Mononuclear cell (primary cell): ENCODE measurements around the gene LAMA2. TPM values are rescaled to one million over a fixed set of nuclear protein-coding genes. Genes with fewer than 3 reads are reported as not detected.

Experiments used
- H3K27me3 ChIP-seq: 2 replicates; pipeline ENCODE4 v1.6.0; 2011; ENCODE audit warnings: low read length, control low read depth; ENCODE audit not compliant: insufficient read depth
- H3K4me1 ChIP-seq: 2 replicates; pipeline ENCODE4 v1.5.1; 2011; ENCODE audit warnings: mild to moderate bottlenecking, low read length, control low read depth; ENCODE audit not compliant: insufficient read depth
- H3K4me3 ChIP-seq: 2 replicates; pipeline ENCODE4 v1.5.1; 2011; ENCODE audit warnings: mild to moderate bottlenecking, low read length, moderate library complexity
- H3K9me3 ChIP-seq: 2 replicates; pipeline ENCODE4 v1.5.1; 2011; ENCODE audit warnings: low read depth, mild to moderate bottlenecking, control low read depth, low read length
- total RNA-seq: library from RNA; depleted of rRNA; stranded (reverse); fragments of >200 nt; gene quantifications from one replicate; pipeline ENCODE4 v1.2.3, GENCODE V29; 2012

The LAMA2 gene
- total RNA-seq, 1 donor, result 0.63 TPM

GRCh38 chr6:129217701-129218100 is 334.8 kb downstream of the LAMA2 start:
- no peaks in the 10 kb centered on the region for H3K4me1 ChIP-seq
- no peak overlapping the region for H3K4me3 ChIP-seq
- H3K27me3 ChIP-seq, result no peaks in the 10 kb centered on the region
- H3K9me3 ChIP-seq, result no peaks in the 10 kb centered on the region

DNA sequence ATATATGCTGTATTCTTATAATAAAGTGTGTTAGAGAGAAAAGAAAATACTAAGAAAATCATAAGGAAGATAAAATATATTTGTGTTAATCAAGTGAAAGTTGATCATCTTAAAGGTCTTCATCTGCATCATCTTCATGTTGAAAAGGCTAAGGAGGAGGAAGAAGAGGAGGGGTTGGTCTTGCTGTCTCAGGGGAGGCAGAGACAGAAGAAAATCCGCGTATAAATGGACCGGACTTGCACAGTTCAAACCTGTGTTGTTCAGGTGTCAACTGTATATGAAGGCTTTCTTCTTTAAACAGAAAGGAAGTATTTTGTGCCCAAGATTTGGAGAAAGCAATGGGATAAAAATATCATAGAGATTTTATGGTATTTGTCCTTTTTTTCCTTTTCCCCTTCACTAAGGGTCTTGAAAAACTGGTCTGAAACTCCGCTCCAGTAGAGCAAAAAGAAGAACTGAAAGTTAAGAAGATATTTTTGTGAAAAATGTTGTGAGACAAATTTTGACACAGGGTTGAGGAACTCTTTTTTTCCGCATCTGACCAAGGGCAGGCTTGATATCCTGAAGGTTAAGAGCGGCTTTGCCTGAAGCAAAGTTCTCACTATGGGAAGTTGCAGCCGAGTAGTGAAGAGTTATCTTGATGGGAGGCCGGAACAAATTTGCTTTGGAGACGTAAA is 350.7 kb downstream of the LAMA2 start:
- no peaks in the 10 kb centered on the region for H3K4me1 ChIP-seq
- H3K27me3 ChIP-seq, result no peaks in the 10 kb centered on the region
- H3K9me3 ChIP-seq, result no peaks in the 10 kb centered on the region
- no peak overlapping the region for H3K4me3 ChIP-seq

GRCh38 chr6:129235167-129236000 is 352.4 kb downstream of the LAMA2 start:
- no peaks in the 10 kb centered on the region for H3K9me3 ChIP-seq
- H3K27me3 ChIP-seq, result no peaks in the 10 kb centered on the region
- H3K4me1 ChIP-seq, result no peaks in the 10 kb centered on the region
- no peak overlapping the region for H3K4me3 ChIP-seq

DNA sequence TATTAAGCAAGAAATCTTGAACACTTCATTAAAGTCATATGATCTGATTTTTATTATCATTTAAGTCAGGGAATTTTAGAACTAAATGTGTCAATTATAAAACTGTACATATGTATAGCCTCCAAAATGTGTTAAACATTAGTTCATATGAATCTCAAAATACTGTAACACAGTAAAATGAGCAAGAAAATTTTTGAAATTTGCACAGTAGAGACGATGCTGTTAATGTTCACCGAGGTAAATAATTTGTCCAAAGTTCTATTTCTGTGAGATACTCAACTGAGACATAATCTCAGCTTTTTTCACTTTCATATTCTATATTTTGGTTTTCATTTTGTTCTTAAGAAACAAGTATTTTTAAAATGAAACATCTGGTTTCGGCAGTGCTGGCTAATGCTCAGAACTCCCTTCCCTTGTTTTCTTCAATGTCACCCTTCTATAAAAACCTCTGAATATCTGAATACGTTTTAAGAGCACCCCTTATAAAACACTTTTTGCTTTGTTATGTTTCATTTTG is 353.1 kb downstream of the LAMA2 start:
- Histone ChIP-seq H3K27me3 (no peaks in the 10 kb centered on the region), H3K9me3 (no peaks in the 10 kb centered on the region), H3K4me3 (no peak overlapping the region), H3K4me1 (no peaks in the 10 kb centered on the region)

DNA sequence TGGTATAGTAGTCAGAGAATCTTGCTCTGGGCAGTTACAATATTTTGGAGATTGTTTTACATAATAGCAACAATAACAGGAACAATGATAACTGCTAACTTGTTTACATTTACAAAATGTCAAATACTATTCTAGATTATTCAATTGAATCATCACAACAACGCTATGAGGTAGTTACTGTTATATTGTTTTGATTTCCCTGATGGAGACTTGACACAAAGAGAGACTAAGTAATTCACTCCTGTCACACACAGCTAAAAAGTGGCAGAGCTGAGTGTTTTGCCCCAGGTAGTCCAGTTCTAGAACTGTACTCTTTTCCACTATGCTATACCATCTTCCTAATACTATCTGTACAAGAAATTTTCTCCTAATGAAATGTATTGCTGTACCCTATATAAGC is 356.1 kb downstream of the LAMA2 start:
- Histone ChIP-seq H3K4me1 (no peaks in the 10 kb centered on the region), H3K27me3 (no peaks in the 10 kb centered on the region), H3K9me3 (no peaks in the 10 kb centered on the region), H3K4me3 (no peak overlapping the region)

- Histone ChIP-seq H3K4me1 (no peaks in the 10 kb centered on the region), H3K4me3 (no peak overlapping the region), H3K9me3 (no peaks in the 10 kb centered on the region), H3K27me3 (no peaks in the 10 kb centered on the region)
These were observed 357.0 kb downstream of the LAMA2 start for GRCh38 chr6:129239825-129240491.

- Histone ChIP-seq H3K4me3 (no peak overlapping the region), H3K4me1 (no peaks in the 10 kb centered on the region), H3K9me3 (no peaks in the 10 kb centered on the region), H3K27me3 (no peaks in the 10 kb centered on the region)
These were observed 357.5 kb downstream of the LAMA2 start for GRCh38 chr6:129240492-129240853.

DNA sequence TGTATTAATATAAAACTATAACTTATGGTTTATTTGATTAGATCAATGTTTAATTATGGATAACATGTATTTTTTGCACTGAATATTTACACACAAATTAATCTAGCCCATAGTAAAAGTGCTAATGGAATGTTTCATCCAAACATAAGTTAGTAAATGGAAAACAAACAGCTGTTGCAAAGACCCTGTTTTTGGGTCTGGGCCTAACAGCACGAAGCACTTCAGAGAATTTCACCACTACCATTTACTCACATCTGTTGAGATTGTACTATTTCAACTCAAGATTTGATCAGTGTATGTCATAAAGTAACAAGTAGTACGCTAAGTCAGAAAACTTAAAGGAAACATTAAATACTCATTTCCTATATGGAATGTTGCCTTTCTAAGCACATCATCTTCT is 359.6 kb downstream of the LAMA2 start:
- no peaks in the 10 kb centered on the region for H3K4me1 ChIP-seq
- H3K9me3 ChIP-seq, result no peaks in the 10 kb centered on the region
- H3K4me3 ChIP-seq, result no peak overlapping the region
- no peaks in the 10 kb centered on the region for H3K27me3 ChIP-seq

DNA sequence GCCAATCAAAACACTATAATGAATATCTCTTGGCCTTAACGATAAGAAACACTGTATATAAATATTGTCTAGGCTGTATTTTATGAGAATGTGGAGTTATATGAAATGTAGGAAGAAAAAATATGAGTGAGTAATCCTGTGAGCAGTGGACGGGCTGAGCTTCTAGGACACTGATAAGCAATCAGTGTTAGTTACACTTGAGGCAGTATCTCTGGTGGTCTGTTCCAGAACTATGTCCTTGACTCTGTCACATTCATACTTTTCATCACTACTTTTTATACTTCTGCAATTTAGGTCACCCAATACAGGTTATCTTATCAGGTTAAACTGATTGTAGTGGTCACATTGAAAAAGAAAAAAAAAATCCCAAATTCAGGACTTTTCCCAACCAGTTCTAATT is 360.4 kb downstream of the LAMA2 start:
- Histone ChIP-seq H3K9me3 (no peaks in the 10 kb centered on the region), H3K27me3 (no peaks in the 10 kb centered on the region), H3K4me1 (no peaks in the 10 kb centered on the region), H3K4me3 (no peak overlapping the region)

- peaks cover 9% of the 10 kb centered on the region for H3K27me3 ChIP-seq
- H3K9me3 ChIP-seq, result no peaks in the 10 kb centered on the region
- no peaks in the 10 kb centered on the region for H3K4me1 ChIP-seq
- no peak overlapping the region for H3K4me3 ChIP-seq
These were observed 366.0 kb downstream of the LAMA2 start for GRCh38 chr6:129248946-129249345.

GRCh38 chr6:129251669-129252376 is 368.9 kb downstream of the LAMA2 start:
- no peaks in the 10 kb centered on the region for H3K4me1 ChIP-seq
- no peak overlapping the region for H3K4me3 ChIP-seq
- peaks cover 9% of the 10 kb centered on the region for H3K27me3 ChIP-seq
- no peaks in the 10 kb centered on the region for H3K9me3 ChIP-seq

GRCh38 chr6:129252377-129253071 is 369.6 kb downstream of the LAMA2 start:
- Histone ChIP-seq H3K27me3 (peaks cover 9% of the 10 kb centered on the region), H3K9me3 (no peaks in the 10 kb centered on the region), H3K4me1 (no peaks in the 10 kb centered on the region), H3K4me3 (no peak overlapping the region)

DNA sequence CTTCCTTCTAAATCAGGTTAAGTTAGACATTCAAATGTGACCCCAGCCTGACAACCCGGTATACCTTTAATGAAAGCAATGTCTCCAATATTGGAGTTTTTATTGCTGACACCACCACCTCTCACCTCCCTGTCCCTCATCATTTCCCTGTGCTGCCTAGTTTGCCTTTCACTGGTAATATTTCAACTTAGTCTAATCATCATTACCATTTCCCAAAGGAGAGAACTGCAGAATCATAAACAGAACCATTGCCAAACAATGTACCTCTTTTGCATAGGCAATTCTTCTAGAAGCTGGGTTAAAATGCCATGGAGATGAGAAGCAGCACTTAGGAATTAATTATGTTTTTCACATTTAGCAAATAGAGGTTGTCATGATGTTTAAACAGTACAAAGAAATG is 370.3 kb downstream of the LAMA2 start:
- Histone ChIP-seq H3K4me3 (no peak overlapping the region), H3K27me3 (peaks cover 9% of the 10 kb centered on the region), H3K4me1 (no peaks in the 10 kb centered on the region), H3K9me3 (no peaks in the 10 kb centered on the region)

DNA sequence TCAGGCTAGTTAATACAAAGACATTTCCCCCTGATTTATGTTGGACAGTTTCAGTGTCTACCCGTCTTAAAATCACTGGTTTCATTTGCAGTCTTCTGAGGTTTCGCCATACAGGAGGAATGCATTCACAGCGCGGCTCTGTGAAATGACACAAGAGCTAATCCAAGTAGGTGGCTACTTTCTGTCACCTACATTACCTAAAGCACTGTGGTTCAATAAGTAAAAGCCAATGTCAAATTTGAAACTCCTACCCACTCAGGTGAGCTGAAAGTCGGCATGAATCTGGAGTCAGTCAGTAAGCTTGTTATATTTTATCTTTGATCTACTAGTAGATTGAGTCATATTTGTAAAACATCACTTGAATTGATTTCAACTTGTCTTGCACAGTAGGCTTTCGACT is 370.8 kb downstream of the LAMA2 start:
- Histone ChIP-seq H3K9me3 (no peaks in the 10 kb centered on the region), H3K4me1 (no peaks in the 10 kb centered on the region), H3K4me3 (no peak overlapping the region), H3K27me3 (peaks cover 9% of the 10 kb centered on the region)
